MM.1S (cell line): ENCODE measurements around the gene B3GNT5.

ENCODE experiments used
- DNase-seq: peaks from one replicate; pipeline ENCODE4 v3.0.0-alpha.2; 2015
- H2AFZ ChIP-seq: fragments of 300-600 bp; sonication (generic); 2 replicates; pipeline ENCODE4 v1.6.0; 2016; ENCODE audit warnings: antibody characterized with exemption, low read length
- H3F3A ChIP-seq: fragments of 300-600 bp; sonication (generic); 2 replicates; pipeline ENCODE4 v1.6.1; 2016; ENCODE audit warnings: mild to moderate bottlenecking, antibody characterized with exemption, low read length, moderate library complexity, mixed read lengths; ENCODE audit not compliant: insufficient read depth
- H3K27ac ChIP-seq: fragments of 300-600 bp; sonication (generic); 2 replicates; pipeline ENCODE4 v1.5.1; 2016; ENCODE audit warnings: mild to moderate bottlenecking, low read length
- H3K27me3 ChIP-seq: fragments of 300-600 bp; sonication (generic); replicated peaks from 2 replicates; pipeline ENCODE4 v1.6.0; 2016; ENCODE audit warnings: low read length; ENCODE audit not compliant: insufficient read depth
- H3K36me3 ChIP-seq: fragments of 300-600 bp; sonication (generic); replicated peaks from 2 replicates; pipeline ENCODE4 v1.6.1; 2016; ENCODE audit warnings: mild to moderate bottlenecking, low read length, mixed read lengths; ENCODE audit not compliant: insufficient read depth
- H3K4me1 ChIP-seq: fragments of 300-600 bp; sonication (generic); 2 replicates; pipeline ENCODE4 v1.6.1; 2016; ENCODE audit warnings: low read length, mixed read lengths
- H3K4me2 ChIP-seq: fragments of 300-600 bp; sonication (generic); 2 replicates; pipeline ENCODE4 v1.6.0; 2016; ENCODE audit warnings: low read depth, low read length
- H3K4me3 ChIP-seq: fragments of 300-600 bp; sonication (generic); 2 replicates; pipeline ENCODE4 v1.5.1; 2016; ENCODE audit warnings: low read length, mixed read lengths
- H3K79me2 ChIP-seq: fragments of 300-600 bp; sonication (generic); 2 replicates; pipeline ENCODE4 v1.6.1; 2016; ENCODE audit warnings: mixed run types, low read length, mixed read lengths
- H3K9ac ChIP-seq: fragments of 300-600 bp; sonication (generic); 2 replicates; pipeline ENCODE4 v1.6.1; 2016; ENCODE audit warnings: low read length, mixed read lengths
- H3K9me2 ChIP-seq: fragments of 300-600 bp; sonication (generic); replicated peaks from 2 replicates; pipeline ENCODE4 v1.6.1; 2016; ENCODE audit warnings: mild to moderate bottlenecking, low read length, mixed read lengths; ENCODE audit not compliant: insufficient read depth
- H3K9me3 ChIP-seq: fragments of 300-600 bp; sonication (generic); replicated peaks from 2 replicates; pipeline ENCODE4 v1.6.1; 2016; ENCODE audit warnings: mild to moderate bottlenecking, low read length, mixed read lengths; ENCODE audit not compliant: insufficient read depth
- H4K20me1 ChIP-seq: fragments of 300-600 bp; sonication (generic); 2 replicates; pipeline ENCODE4 v1.6.1; 2016; ENCODE audit warnings: mild to moderate bottlenecking, low read length, moderate library complexity, mixed read lengths; ENCODE audit not compliant: insufficient read depth
- CTCF ChIP-seq: fragments of 300-600 bp; sonication (generic); IDR thresholded peaks from 2 replicates; pipeline ENCODE4 v1.5.1; 2016; ENCODE audit warnings: antibody characterized with exemption, low read length, mixed read lengths
- EZH2 ChIP-seq: fragments of 300-600 bp; sonication (generic); optimal IDR thresholded peaks from 2 replicates; pipeline ENCODE3; 2017; ENCODE audit warnings: low read depth, mild to moderate bottlenecking, antibody characterized with exemption, low read length, mixed read lengths
- EZH2phosphoT487 ChIP-seq: fragments of 300-600 bp; sonication (generic); IDR thresholded peaks from 2 replicates; pipeline ENCODE4 v1.6.1; 2018; ENCODE audit warnings: antibody characterized with exemption, low read length

Gene B3GNT5

GRCh38 chr3:183222631-183223235, 30.3 kb upstream of the B3GNT5 start:
- Histone ChIP-seq H2AFZ (no peak overlapping the region), H3K27me3 (no peaks in the 10 kb centered on the region), H3K36me3 (no peaks in the 10 kb centered on the region), H3F3A (no peaks in the 10 kb centered on the region), H3K9ac (no peak overlapping the region), H3K4me1 (no peaks in the 10 kb centered on the region), H3K79me2 (no peaks in the 10 kb centered on the region), H3K4me2 (no peak overlapping the region), H3K9me2 (no peaks in the 10 kb centered on the region), H4K20me1 (no peaks in the 10 kb centered on the region), H3K27ac (no peak overlapping the region), H3K4me3 (no peak overlapping the region), H3K9me3 (no peaks in the 10 kb centered on the region)
- DNase-seq: no peak
- TF ChIP-seq CTCF (no peak), EZH2 (no peak), EZH2phosphoT487 (no peak)

GRCh38 chr3:183224180-183224970, 28.7 kb upstream of the B3GNT5 start:
- no peak overlapping the region for H3K9ac ChIP-seq
- H3K27ac ChIP-seq: no peak overlapping the region
- no peaks in the 10 kb centered on the region for H3F3A ChIP-seq
- H4K20me1 ChIP-seq: no peaks in the 10 kb centered on the region
- H2AFZ ChIP-seq: no peak overlapping the region
- no peaks in the 10 kb centered on the region for H3K79me2 ChIP-seq
- no peaks in the 10 kb centered on the region for H3K36me3 ChIP-seq
- no peaks in the 10 kb centered on the region for H3K9me3 ChIP-seq
- H3K4me2 ChIP-seq: no peak overlapping the region
- no peaks in the 10 kb centered on the region for H3K9me2 ChIP-seq
- no peaks in the 10 kb centered on the region for H3K4me1 ChIP-seq
- DNase-seq: no peak
- no peak overlapping the region for H3K4me3 ChIP-seq
- no peaks in the 10 kb centered on the region for H3K27me3 ChIP-seq
- TF ChIP-seq EZH2 (no peak), CTCF (no peak), EZH2phosphoT487 (no peak)

DNA sequence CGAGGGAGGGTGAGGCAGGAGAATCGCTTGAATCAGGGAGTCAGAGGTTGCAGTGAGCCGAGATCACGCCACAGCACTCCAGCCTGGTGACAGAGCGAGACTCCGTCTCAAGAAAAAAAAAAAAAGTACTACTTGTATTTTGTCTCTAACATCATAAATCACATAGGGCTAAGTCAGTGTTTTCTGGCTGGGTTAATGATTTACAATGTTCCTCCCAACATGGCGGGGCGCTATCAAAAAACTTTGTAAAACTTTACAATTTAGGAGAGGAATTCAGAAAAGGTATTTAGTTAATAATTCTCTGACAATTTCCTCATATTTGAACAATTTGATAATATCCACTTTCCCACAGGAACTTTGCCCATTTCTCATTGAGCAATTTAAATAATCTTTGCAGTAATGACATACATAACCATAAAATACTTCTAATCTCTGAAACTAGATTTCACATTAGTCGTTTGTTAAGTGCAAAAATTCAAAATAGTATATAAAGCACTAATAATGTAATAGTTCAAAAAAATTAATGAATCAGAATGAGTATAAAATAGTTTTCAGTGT, 26.6 kb upstream of the B3GNT5 start:
- no peak overlapping the region for H3K27ac ChIP-seq
- H3F3A ChIP-seq: no peaks in the 10 kb centered on the region
- no peak overlapping the region for H2AFZ ChIP-seq
- H4K20me1 ChIP-seq: no peaks in the 10 kb centered on the region
- H3K9ac ChIP-seq: no peak overlapping the region
- no peaks in the 10 kb centered on the region for H3K4me1 ChIP-seq
- H3K9me3 ChIP-seq: no peaks in the 10 kb centered on the region
- no peaks in the 10 kb centered on the region for H3K36me3 ChIP-seq
- DNase-seq: no peak
- no peak overlapping the region for H3K4me2 ChIP-seq
- TF ChIP-seq EZH2: no peak
- no peak for TF ChIP-seq CTCF
- TF ChIP-seq EZH2phosphoT487: no peak
- H3K4me3 ChIP-seq: no peak overlapping the region
- H3K9me2 ChIP-seq: no peaks in the 10 kb centered on the region
- no peaks in the 10 kb centered on the region for H3K79me2 ChIP-seq
- no peaks in the 10 kb centered on the region for H3K27me3 ChIP-seq
